ENCODE data around the gene BRCA2.

The BRCA2 gene

GRCh38 chr13:32315238-32316027 lies at the start of gene BRCA2, which contains the start of gene ZAR1L:
Gene BRCA2 (plus strand): TSS chr13:32315508. CDS start chr13:32316461, 953 bp downstream.
Gene ZAR1L (minus strand): TSS chr13:32315363. CDS start chr13:32311925, 3,438 bp downstream.
- DNase-seq = peak; percentile 99

- DNase-seq = no peak
Observed at GRCh38 chr13:32265726-32266125, 49.6 kb upstream of the BRCA2 start.

GRCh38 chr13:32266130-32266529 lies 49.2 kb upstream of the BRCA2 start:
- no peak for DNase-seq

GRCh38 chr13:32267836-32268439 lies 47.4 kb upstream of the BRCA2 start:
- no peak for DNase-seq

GRCh38 chr13:32272021-32272683 lies 43.2 kb upstream of the BRCA2 start:
- no peak for DNase-seq

DNA sequence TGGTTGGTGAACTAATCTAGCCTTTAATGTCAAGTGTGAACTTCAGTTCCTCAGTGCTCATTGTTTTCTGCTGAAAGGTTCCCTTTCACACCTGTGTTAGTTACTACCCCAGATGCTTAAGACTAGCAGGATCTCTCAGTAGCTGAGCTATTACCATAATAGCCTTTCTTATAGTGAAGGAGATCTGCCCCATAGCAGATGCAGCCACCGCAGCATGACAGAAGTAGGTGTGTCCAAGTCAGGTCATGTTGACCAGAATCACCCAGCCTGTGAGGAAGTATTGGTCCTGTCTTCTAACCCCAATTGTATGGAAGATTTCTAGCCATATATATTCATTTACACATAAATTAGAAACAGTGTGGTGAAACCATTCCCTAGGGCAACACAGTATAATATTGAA lies 37.5 kb upstream of the BRCA2 start:
- no peak for DNase-seq

GRCh38 chr13:32278426-32278825 lies 36.9 kb upstream of the BRCA2 start:
- no peak for DNase-seq

GRCh38 chr13:32281096-32281495 lies 34.2 kb upstream of the BRCA2 start:
- no peak for DNase-seq

DNA sequence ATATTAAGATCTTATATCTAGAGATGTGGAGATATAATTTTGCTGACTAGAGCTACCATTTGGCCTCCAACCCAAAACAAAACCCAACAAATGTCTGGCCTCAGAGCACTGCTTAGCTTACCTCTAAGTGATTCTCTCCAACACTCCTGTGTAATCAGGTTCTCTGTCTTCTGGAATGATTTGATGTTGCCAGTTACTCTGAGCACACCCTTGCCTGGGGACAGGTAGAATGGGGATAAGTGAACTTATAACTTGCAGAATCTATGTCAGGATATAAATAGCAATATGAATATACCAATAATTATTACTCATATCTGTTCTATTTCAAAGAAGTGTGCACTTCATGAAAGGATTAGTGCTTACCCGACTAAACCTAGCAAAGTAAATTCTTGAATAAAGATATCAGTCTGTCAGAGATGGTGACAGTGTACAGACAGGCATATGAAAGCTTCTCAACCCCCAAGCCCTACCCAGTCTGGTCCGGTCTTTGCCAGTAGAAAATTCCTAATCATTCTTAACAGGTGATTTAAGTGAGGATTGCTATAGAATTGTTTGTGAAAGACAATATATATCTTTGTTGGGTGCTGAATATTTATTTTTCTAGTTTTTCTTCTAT lies 33.1 kb upstream of the BRCA2 start:
- no peak for DNase-seq

- DNase-seq = no peak
Observed at GRCh38 chr13:32284927-32285632, 30.2 kb upstream of the BRCA2 start.

DNA sequence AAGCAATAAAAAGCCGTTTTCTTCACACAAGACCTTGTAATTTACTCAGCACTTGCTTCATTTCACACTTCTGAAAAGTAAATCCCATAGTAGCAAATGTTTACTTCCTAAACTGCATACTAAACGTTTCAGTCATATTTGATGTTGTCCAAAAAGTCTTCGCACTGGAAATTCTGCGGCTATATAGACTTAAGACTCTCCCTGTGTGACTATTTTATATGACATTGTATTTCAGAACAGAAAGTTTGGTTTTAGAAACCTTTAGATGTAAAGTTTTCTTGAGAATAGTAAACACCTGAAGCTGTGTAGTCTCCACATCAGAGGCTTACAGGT lies 29.7 kb upstream of the BRCA2 start:
- DNase-seq = no peak

- no peak for DNase-seq
Observed at GRCh38 chr13:32297206-32297605, 18.1 kb upstream of the BRCA2 start.

DNA sequence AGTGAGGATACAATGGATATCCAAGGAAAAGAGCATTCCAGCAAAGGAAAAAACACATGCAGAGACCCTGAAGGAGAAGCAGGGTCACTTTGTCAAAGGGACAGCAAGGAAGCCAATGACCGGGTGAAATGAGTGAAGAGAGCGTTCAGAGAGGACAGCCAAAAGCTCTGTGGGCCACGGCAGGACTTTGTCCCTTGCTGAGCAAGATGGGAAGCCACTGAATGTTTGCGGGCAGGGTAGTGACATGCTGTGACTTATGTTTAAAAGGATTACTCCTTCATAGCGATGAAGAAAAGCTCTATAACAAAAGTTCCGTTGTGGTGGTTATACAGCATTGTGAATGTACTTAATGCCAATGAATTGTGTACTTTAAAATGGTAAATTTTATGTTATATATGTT lies 16.6 kb upstream of the BRCA2 start:
- DNase-seq = no peak

DNA sequence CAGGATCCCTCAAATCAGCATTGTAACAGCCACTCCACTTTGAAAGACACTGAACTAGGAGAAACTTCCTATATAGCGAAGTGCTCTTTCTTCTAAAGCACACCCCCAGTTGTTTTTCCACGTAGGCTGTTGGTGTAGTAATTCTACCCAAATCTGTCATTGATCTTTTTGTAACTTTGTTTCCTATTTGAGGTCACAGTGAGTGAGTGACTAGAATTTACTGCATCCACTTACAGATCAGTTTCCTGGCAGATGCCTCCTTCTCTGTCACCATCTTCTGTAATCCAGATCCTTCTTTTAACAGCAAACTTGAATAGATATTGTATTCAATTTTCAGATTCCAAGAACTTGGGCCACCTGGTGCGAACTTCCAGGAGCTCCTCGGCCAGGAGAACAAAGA lies 15.4 kb upstream of the BRCA2 start:
- no peak for DNase-seq

DNA sequence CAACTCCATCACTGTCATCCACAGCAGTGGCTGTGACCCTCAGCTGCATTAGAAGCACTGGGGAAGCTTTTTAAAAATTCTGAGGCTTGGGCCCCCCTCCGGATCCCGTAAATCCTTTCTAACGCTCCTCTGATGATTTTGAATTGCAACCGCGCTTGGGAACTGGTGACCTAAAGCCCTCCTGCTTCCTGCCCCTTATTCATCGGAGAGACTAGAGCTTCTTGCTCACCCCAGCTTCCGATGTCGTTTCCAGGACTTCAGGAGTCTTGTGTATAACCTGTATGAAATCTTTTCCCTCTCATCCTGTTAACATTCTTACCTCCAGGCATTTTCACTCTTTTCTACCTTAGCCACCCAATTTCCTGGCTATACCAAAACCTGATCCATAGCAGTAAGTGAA lies 14.9 kb upstream of the BRCA2 start:
- DNase-seq = no peak

GRCh38 chr13:32300920-32301319 lies 14.4 kb upstream of the BRCA2 start:
- no peak for DNase-seq

DNA sequence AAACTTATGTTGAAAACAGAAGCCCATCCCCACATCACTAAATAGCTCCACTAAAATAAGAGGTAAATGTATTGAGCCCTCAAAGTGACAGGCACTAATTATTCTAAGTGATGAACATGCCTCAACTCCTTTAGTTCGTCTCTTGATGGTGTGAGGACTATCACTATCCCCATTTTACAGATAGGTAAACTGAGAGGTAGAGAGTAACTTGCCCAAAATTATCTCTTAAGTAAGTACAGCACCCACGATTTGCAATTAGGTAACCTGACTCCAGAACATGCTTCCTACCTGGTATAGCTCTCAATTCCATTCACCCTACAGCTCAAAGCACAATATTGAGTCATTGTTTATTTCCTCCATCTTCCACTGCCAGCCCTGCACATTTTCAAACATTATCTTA lies 12.8 kb upstream of the BRCA2 start:
- no peak for DNase-seq

GRCh38 chr13:32305646-32306045 lies 9.7 kb upstream of the BRCA2 start:
- DNase-seq = no peak

DNA sequence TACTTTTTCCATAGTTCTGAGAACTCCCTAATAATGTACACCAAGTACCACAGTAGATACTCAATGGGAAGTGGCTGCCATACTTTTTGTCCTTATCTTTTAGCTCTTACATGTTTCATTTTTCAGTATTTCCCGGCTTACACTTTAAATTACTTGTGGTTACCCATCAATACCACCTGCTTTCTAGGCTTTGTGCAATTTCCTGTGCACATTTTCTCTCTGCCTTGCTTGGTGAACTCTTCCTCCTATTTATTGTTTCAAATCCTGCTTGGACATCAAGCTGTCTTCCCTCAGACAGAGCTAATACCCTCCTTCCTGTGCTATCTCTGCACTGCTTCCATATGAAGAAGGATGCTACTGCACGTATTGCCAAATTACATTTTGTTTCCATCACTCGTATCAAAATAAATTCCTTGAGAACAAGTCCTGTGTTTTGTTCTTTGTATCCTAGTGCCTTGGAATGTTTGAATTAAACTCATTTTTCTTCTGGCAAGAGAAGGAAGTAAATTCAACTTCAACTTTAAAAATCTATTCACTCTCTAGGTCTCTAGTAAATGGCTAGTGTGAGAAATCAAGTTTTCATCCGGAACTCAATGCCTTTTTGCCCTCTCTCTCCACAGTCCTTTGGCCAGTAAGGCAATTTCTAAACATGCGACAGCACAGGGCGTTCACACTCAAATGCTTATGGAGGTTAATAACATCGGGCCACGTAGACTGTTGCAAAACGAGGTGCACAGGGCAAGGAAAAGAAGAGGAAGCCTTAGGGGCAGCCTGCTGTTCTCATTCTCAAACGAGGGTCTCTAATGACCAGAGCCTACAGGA lies 5.8 kb upstream of the BRCA2 start:
- peak; percentile 96 for DNase-seq

- DNase-seq = peak; percentile 69
Observed at GRCh38 chr13:32310134-32310706, 5.1 kb upstream of the BRCA2 start.

GRCh38 chr13:32311188-32311897 lies 4.0 kb upstream of the BRCA2 start:
- DNase-seq = no peak
